Lung microvascular endothelial cell (primary cell): ENCODE measurements around the gene INTS3. TPM values are rescaled to one million over a fixed set of nuclear protein-coding genes. Genes with fewer than 3 reads are reported as not detected.
A peak's percentile ranks its signal among the peaks of the same experiment; 100 is the strongest.
"Not testable (repeated sequence)": the region's sequence is repeated elsewhere in the genome, so short reads cannot be mapped to it uniquely, and the experiment has no call there.

ENCODE experiments used
- DNase-seq, 2 donors: peaks; one replicate each; pipeline versions ENCODE4 v3.0.0 to v3.0.0-alpha.2; 2010; ENCODE audit warnings: low read depth in 2 of 2
- total RNA-seq: library from RNA; depleted of rRNA; stranded (reverse); fragments of >200 nt; gene quantifications from 2 replicates; pipeline ENCODE4 v1.2.1, GENCODE V29; 2014

INTS3 gene
- total RNA-seq, 1 donor from 2014 or later: 20.6 TPM

- DNase-seq: no peak
Measured at GRCh38 chr1:153776845-153777370, 49.1 kb downstream of the INTS3 start.

- DNase-seq: no peak
Measured at GRCh38 chr1:153777648-153778047, 49.8 kb downstream of the INTS3 start.

- no peak for DNase-seq
Measured at GRCh38 chr1:153778051-153778823, 50.4 kb downstream of the INTS3 start.

GRCh38 chr1:153778824-153779519 lies 51.1 kb downstream of the INTS3 start:
- DNase-seq: no peak

GRCh38 chr1:153779781-153780541 lies 52.1 kb downstream of the INTS3 start:
- peak in 1 of 2 donors; percentile 29 for DNase-seq

- no peak for DNase-seq
Measured at GRCh38 chr1:153780551-153780950, 52.7 kb downstream of the INTS3 start.

- not testable (repeated sequence) for DNase-seq
Measured at GRCh38 chr1:153782648-153783047, 54.8 kb downstream of the INTS3 start.

- DNase-seq: peak; percentile 92 to 95
Measured at GRCh38 chr1:153783233-153784190, 55.7 kb downstream of the INTS3 start.

GRCh38 chr1:153786038-153786790 lies 58.4 kb downstream of the INTS3 start:
- DNase-seq: no peak

GRCh38 chr1:153789478-153790034 lies 61.7 kb downstream of the INTS3 start:
- DNase-seq: no peak

GRCh38 chr1:153790313-153790965 lies 62.6 kb downstream of the INTS3 start:
- peak; percentile 68 to 72 for DNase-seq

GRCh38 chr1:153790966-153791647 lies 63.3 kb downstream of the INTS3 start:
- DNase-seq: no peak

GRCh38 chr1:153791648-153792253 lies 63.9 kb downstream of the INTS3 start:
- DNase-seq: no peak

- no peak for DNase-seq
Measured at GRCh38 chr1:153792631-153793041, 64.8 kb downstream of the INTS3 start.

GRCh38 chr1:153793261-153793972 lies 65.6 kb downstream of the INTS3 start:
- no peak for DNase-seq

GRCh38 chr1:153793973-153794615 lies 66.2 kb downstream of the INTS3 start:
- DNase-seq: no peak
